Astrocyte (in vitro differentiated cells and primary cell): Measurements from ENCODE around the gene HSF2BP. TPM values are rescaled to one million over a fixed set of nuclear protein-coding genes. Genes with fewer than 3 reads are reported as not detected.
"Not testable (repeated sequence)": the region's sequence is repeated elsewhere in the genome, so short reads cannot be mapped to it uniquely, and the experiment has no call there.

Source experiments
- DNase-seq: peaks from one replicate; pipeline ENCODE4 v3.0.0-alpha.2; 2010; ENCODE audit warnings: low read depth
- FAIRE-seq: peaks from 2 replicates; lab custom pipeline; 2011; peaks lifted over from hg19 to GRCh38; lab: Jason Lieb, UNC
- H2AFZ ChIP-seq: 2 replicates; pipeline ENCODE4 v1.6.0; 2012; ENCODE audit warnings: low read depth, low read length, inconsistent platforms
- H3K27ac ChIP-seq: 2 replicates; pipeline ENCODE4 v1.5.1; 2011; ENCODE audit warnings: low read depth, low read length, inconsistent platforms
- H3K27me3 ChIP-seq: 2 replicates; pipeline ENCODE4 v1.6.0; 2011; ENCODE audit warnings: low read length, inconsistent platforms; ENCODE audit not compliant: insufficient read depth
- H3K36me3 ChIP-seq: 2 replicates; pipeline ENCODE4 v1.5.1; 2011; ENCODE audit warnings: low read length, inconsistent platforms; ENCODE audit not compliant: insufficient read depth
- H3K4me1 ChIP-seq: 2 replicates; pipeline ENCODE4 v1.5.1; 2011; ENCODE audit warnings: low read length, inconsistent platforms; ENCODE audit not compliant: insufficient read depth
- H3K4me2 ChIP-seq: 2 replicates; pipeline ENCODE4 v1.6.0; 2012; ENCODE audit warnings: low read length, inconsistent platforms
- H3K4me3 ChIP-seq: 2 replicates; pipeline ENCODE4 v1.5.1; 2011; ENCODE audit warnings: low read depth, mild to moderate bottlenecking, low read length, inconsistent platforms; ENCODE audit not compliant: insufficient read depth
- H3K79me2 ChIP-seq: 2 replicates; pipeline ENCODE4 v1.6.0; 2012; ENCODE audit warnings: mild to moderate bottlenecking, low read length, inconsistent platforms; ENCODE audit not compliant: insufficient read depth
- H3K9ac ChIP-seq: 2 replicates; pipeline ENCODE4 v1.6.0; 2012; ENCODE audit warnings: mild to moderate bottlenecking, low read length, inconsistent platforms
- H3K9me3 ChIP-seq: 2 replicates; pipeline ENCODE4 v1.5.1; 2012; ENCODE audit warnings: low read depth, mild to moderate bottlenecking, low read length, inconsistent platforms; ENCODE audit not compliant: insufficient read depth
- H4K20me1 ChIP-seq: 2 replicates; pipeline ENCODE4 v1.6.0; 2012; ENCODE audit warnings: low read length, inconsistent platforms; ENCODE audit not compliant: insufficient read depth
- H3K27ac Mint-ChIP-seq: one replicate; pipeline ENCODE4 v1.8.0; 2021; ENCODE audit warnings: mild to moderate bottlenecking, mixed read lengths; ENCODE audit not compliant: unreplicated experiment
- H3K27me3 Mint-ChIP-seq: one replicate; pipeline ENCODE4 v1.8.0; 2021; ENCODE audit warnings: low read depth, mixed read lengths; ENCODE audit not compliant: unreplicated experiment
- H3K36me3 Mint-ChIP-seq: one replicate; pipeline ENCODE4 v1.8.0; 2021; ENCODE audit warnings: low read depth, mixed read lengths; ENCODE audit not compliant: unreplicated experiment
- H3K4me1 Mint-ChIP-seq: one replicate; pipeline ENCODE4 v1.8.0; 2021; ENCODE audit warnings: low read depth, mixed read lengths; ENCODE audit not compliant: unreplicated experiment
- H3K4me3 Mint-ChIP-seq: one replicate; pipeline ENCODE4 v1.8.0; 2021; ENCODE audit warnings: mild to moderate bottlenecking, moderate library complexity, mixed read lengths; ENCODE audit not compliant: unreplicated experiment
- H3K9me3 Mint-ChIP-seq: one replicate; pipeline ENCODE4 v1.8.0; 2021; ENCODE audit warnings: mild to moderate bottlenecking, mixed read lengths; ENCODE audit not compliant: unreplicated experiment
- microRNA-seq: library from miRNA; unstranded; fragments of <30 nt; microRNA quantifications from one replicate; pipeline ENCODE4 v1.2.0, GENCODE V29; 2020
- total RNA-seq: library from RNA; stranded (reverse); gene quantifications from 2 replicates; pipeline ENCODE4 v1.2.1, GENCODE V29; 2021

HSF2BP gene
- total RNA-seq, 1 donor from 2014 or later, result 3.2 TPM

GRCh38 chr21:43479197-43479596 is 180.1 kb downstream of the HSF2BP start:
- not testable (repeated sequence) for FAIRE-seq, H3K4me3 Mint-ChIP-seq, H3K4me1 ChIP-seq, H3K4me1 Mint-ChIP-seq, H3K79me2 ChIP-seq, H3K36me3 Mint-ChIP-seq, H3K4me3 ChIP-seq, H3K9ac ChIP-seq, H2AFZ ChIP-seq, H3K27me3 ChIP-seq, H4K20me1 ChIP-seq, H3K27ac Mint-ChIP-seq, DNase-seq, H3K4me2 ChIP-seq, H3K27me3 Mint-ChIP-seq, H3K27ac ChIP-seq, H3K9me3 ChIP-seq, H3K9me3 Mint-ChIP-seq, H3K36me3 ChIP-seq

Small RNA genes lying within 50 kb of the gene (microRNA-seq; reads per million reads assigned to microRNA genes)
- not detected for gene MIR6070

Other genes with a start within 250 kb of the HSF2BP start
- gene SIK1, start 232.4 kb downstream of the HSF2BP start, total RNA-seq, result 58.7 and 68.0 TPM in 2 replicates
- gene RRP1B, start 72 bp upstream of the HSF2BP start, total RNA-seq, result 31.7 and 34.0 TPM in 2 replicates
- gene PDXK, start 59.6 kb upstream of the HSF2BP start, total RNA-seq, result 159 and 180 TPM in 2 replicates
- 22.5 and 27.7 TPM in 2 replicates for gene CSTB, start 116.8 kb upstream of the HSF2BP start, total RNA-seq
- 21.1 and 24.9 TPM in 2 replicates for gene RRP1, start 130.1 kb upstream of the HSF2BP start, total RNA-seq
- gene AGPAT3, start 205.7 kb upstream of the HSF2BP start, total RNA-seq, result 34.7 and 35.6 TPM in 2 replicates